DOHH2 (cell line): ENCODE data around the gene WTAP.

ENCODE experiments used
- CTCF ChIP-seq: fragments of 200-600 bp; sonication (generic); IDR thresholded peaks from one replicate; pipeline ENCODE4 v1.5.1; 2014; ENCODE audit warnings: antibody characterized with exemption, mild to moderate bottlenecking, low read depth, low read length; ENCODE audit not compliant: poor library complexity, severe bottlenecking
- EZH2phosphoT487 ChIP-seq: fragments of 200-600 bp; sonication (generic); IDR thresholded peaks from 2 replicates; pipeline ENCODE4 v1.6.1; 2017; ENCODE audit warnings: borderline replicate concordance, mild to moderate bottlenecking, antibody characterized with exemption, low read length, moderate library complexity, mixed read lengths

GRCh38 chr6:159760602-159761057 is 33.3 kb downstream of the WTAP start:
- TF ChIP-seq CTCF (no peak), EZH2phosphoT487 (no peak)
